HG03159 (cell line): ENCODE results near the gene IER2.
"Not testable (repeated sequence)": the region's sequence is repeated elsewhere in the genome, so short reads cannot be mapped to it uniquely, and the experiment has no call there.

ENCODE experiments used
- ATAC-seq: cut with Tn5 transposase; IDR thresholded peaks from one replicate; pipeline ENCODE4 v1.9.1; 2021; ENCODE audit warnings: mild to moderate bottlenecking, moderate library complexity; ENCODE audit not compliant: unreplicated experiment

Gene IER2

GRCh38 chr19:13138171-13138915 lies 11.9 kb upstream of the IER2 start:
- no peak for ATAC-seq

GRCh38 chr19:13138916-13139198 lies 11.4 kb upstream of the IER2 start:
- ATAC-seq: no peak

- ATAC-seq: no peak
These were observed 10.4 kb upstream of the IER2 start for GRCh38 chr19:13139633-13140311.

GRCh38 chr19:13146763-13147563 lies 3.2 kb upstream of the IER2 start:
- ATAC-seq: no peak

- ATAC-seq: not testable (repeated sequence)
These were observed 1.0 kb upstream of the IER2 start for GRCh38 chr19:13149173-13149627.

- ATAC-seq: no peak
These were observed 504 bp upstream of the IER2 start for GRCh38 chr19:13149628-13150186.

- ATAC-seq: no peak
These were observed 857 bp downstream of the IER2 start for GRCh38 chr19:13150931-13151604.

GRCh38 chr19:13151605-13152355 lies 1.6 kb downstream of the IER2 start:
- ATAC-seq: peak; percentile 32

GRCh38 chr19:13152356-13152973 lies 2.3 kb downstream of the IER2 start:
- ATAC-seq: peak; percentile 13

- peak; percentile 34 for ATAC-seq
These were observed 2.9 kb downstream of the IER2 start for GRCh38 chr19:13152974-13153568.

- no peak for ATAC-seq
These were observed 3.5 kb downstream of the IER2 start for GRCh38 chr19:13153569-13154240.

- ATAC-seq: no peak
These were observed 4.1 kb downstream of the IER2 start for GRCh38 chr19:13154241-13154778.

- no peak for ATAC-seq
These were observed 4.8 kb downstream of the IER2 start for GRCh38 chr19:13154911-13155471.

GRCh38 chr19:13155472-13156359 lies 5.5 kb downstream of the IER2 start:
- ATAC-seq: no peak

- ATAC-seq: no peak
These were observed 9.5 kb downstream of the IER2 start for GRCh38 chr19:13159713-13160112.

GRCh38 chr19:13160557-13160956 lies 10.3 kb downstream of the IER2 start:
- no peak for ATAC-seq
